Natural killer cell (primary cell): ENCODE measurements around the gene OLR1. TPM values are rescaled to one million over a fixed set of nuclear protein-coding genes. Genes with fewer than 3 reads are reported as not detected.

Source experiments
- ATAC-seq, 3 donors: fragments of 150-1000 bp in 2 of 3; fragments of 200-7000 bp in 1 of 3; cut with Tn5 transposase; 1 replicate in 1 of 3; 2 replicates in 2 of 3; pipeline ENCODE4 v1.10.0; 2021; ENCODE audit warnings: mild to moderate bottlenecking in 2 of 3, moderate library complexity in 2 of 3
- DNase-seq, 2 donors: peaks; one replicate each; pipeline versions ENCODE4 v3.0.0 to v3.0.0-alpha.2; 2013 to 2021; ENCODE audit warnings: mixed read lengths in 1 of 2
- H3K27ac ChIP-seq: one replicate; pipeline ENCODE4 v1.5.1; 2013; ENCODE audit warnings: mild to moderate bottlenecking, low read length
- H3K27me3 ChIP-seq: one replicate; pipeline ENCODE4 v1.6.1; 2013; ENCODE audit warnings: low read length; ENCODE audit not compliant: control insufficient read depth, insufficient read depth
- H3K36me3 ChIP-seq: one replicate; pipeline ENCODE4 v1.6.1; 2013; ENCODE audit warnings: low read length; ENCODE audit not compliant: control insufficient read depth, insufficient read depth
- H3K4me1 ChIP-seq: one replicate; pipeline ENCODE4 v1.6.1; 2013; ENCODE audit warnings: low read length; ENCODE audit not compliant: control insufficient read depth, insufficient read depth
- H3K4me3 ChIP-seq: one replicate; pipeline ENCODE4 v1.5.1; 2013; ENCODE audit warnings: low read length
- H3K9me3 ChIP-seq: one replicate; pipeline ENCODE4 v1.6.1; 2013; ENCODE audit warnings: low read length; ENCODE audit not compliant: control insufficient read depth, insufficient read depth
- H3K27ac Mint-ChIP-seq, 2 donors: one replicate each; pipeline ENCODE4 v1.8.0; 2022; ENCODE audit warnings: mild to moderate bottlenecking in 2 of 2, mixed read lengths in 2 of 2, moderate library complexity in 1 of 2
- H3K27me3 Mint-ChIP-seq, 2 donors: one replicate each; pipeline ENCODE4 v1.8.0; 2022; ENCODE audit warnings: low read depth in 2 of 2, mixed read lengths in 2 of 2
- H3K36me3 Mint-ChIP-seq: one replicate; pipeline ENCODE4 v1.8.0; 2022; ENCODE audit warnings: mixed read lengths
- H3K4me1 Mint-ChIP-seq, 2 donors: one replicate each; pipeline ENCODE4 v1.8.0; 2022; ENCODE audit warnings: mixed read lengths in 2 of 2
- H3K4me3 Mint-ChIP-seq: one replicate; pipeline ENCODE4 v1.8.0; 2022; ENCODE audit warnings: mild to moderate bottlenecking, moderate library complexity, mixed read lengths
- H3K9me3 Mint-ChIP-seq, 2 donors: one replicate each; pipeline ENCODE4 v1.8.0; 2022; ENCODE audit warnings: mixed read lengths in 2 of 2
- WGBS: methylation state at CpG from one replicate; pipeline ENCODE4 v1.1.7; 2013; ENCODE audit warnings: missing lambda C conversion rate; ENCODE audit not compliant: insufficient coverage; 5-methylcytosine and 5-hydroxymethylcytosine counted together
- intact Hi-C: fragments of 100-400 bp; cut with micrococcal nuclease; formaldehyde crosslinking; loops from one replicate; pipeline ENCODE4 v1.14.2; 2022
- total RNA-seq, 4 donors: library from RNA; stranded (reverse); fragments of 120-200 nt in 1 of 4; gene quantifications; one replicate each; pipeline versions ENCODE4 v1.2.3 to v1.2.4, GENCODE V29; 2013 to 2022
- TF ChIP-seq, protein P1 (sequence below): fragments of 200-600 bp; IDR thresholded peaks from one replicate; pipeline ENCODE4 v1.8.0; 2022; ENCODE audit warnings: antibody characterized with exemption

Gene OLR1
- total RNA-seq, 3 donors from 2014 or later (not counting 1 experiment from before 2014, with no cell fraction given): 2.3 to 3.1 TPM; not detected in 1

DNA sequence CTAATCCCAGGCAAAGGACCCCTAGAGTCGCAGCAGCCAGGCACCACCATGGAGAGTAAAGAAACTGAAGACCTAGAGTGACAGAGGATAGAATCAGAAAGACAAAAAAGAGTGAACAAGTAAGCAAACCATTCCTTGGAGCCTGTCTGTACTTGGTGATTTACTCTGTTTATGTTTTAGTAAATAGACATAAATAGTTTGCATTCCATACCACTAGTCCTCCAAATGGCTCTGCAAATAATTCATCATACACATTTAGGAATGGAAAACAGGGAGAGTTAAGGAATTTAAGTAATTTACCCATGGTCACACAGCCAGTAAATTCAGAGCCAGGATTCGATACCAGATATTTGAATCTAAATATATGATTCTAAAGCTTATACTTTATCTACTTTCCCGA, 2.8 kb downstream of the OLR1 start:
- H3K27me3 Mint-ChIP-seq: peaks cover 19 to 32% of the 10 kb centered on the region in 2 donors
- H3K4me3 Mint-ChIP-seq: no peak overlapping the region
- Histone ChIP-seq H3K9me3 (no peaks in the 10 kb centered on the region), H3K36me3 (no peaks in the 10 kb centered on the region), H3K27ac (no peak overlapping the region), H3K4me1 (peaks cover 3% of the 10 kb centered on the region), H3K4me3 (no peak overlapping the region), H3K27me3 (no peaks in the 10 kb centered on the region)
- H3K36me3 Mint-ChIP-seq: no peaks in the 10 kb centered on the region
- 86% methylated on average over 2 of the region's 3 CpGs for WGBS
- TF ChIP-seq, protein P1, sequence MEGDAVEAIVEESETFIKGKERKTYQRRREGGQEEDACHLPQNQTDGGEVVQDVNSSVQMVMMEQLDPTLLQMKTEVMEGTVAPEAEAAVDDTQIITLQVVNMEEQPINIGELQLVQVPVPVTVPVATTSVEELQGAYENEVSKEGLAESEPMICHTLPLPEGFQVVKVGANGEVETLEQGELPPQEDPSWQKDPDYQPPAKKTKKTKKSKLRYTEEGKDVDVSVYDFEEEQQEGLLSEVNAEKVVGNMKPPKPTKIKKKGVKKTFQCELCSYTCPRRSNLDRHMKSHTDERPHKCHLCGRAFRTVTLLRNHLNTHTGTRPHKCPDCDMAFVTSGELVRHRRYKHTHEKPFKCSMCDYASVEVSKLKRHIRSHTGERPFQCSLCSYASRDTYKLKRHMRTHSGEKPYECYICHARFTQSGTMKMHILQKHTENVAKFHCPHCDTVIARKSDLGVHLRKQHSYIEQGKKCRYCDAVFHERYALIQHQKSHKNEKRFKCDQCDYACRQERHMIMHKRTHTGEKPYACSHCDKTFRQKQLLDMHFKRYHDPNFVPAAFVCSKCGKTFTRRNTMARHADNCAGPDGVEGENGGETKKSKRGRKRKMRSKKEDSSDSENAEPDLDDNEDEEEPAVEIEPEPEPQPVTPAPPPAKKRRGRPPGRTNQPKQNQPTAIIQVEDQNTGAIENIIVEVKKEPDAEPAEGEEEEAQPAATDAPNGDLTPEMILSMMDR: no peak
- no peak overlapping the region for H3K27ac Mint-ChIP-seq
- intact Hi-C loops: no loop called here
- ATAC-seq (no peak), DNase-seq (no peak)
- no peaks in the 10 kb centered on the region for H3K4me1 Mint-ChIP-seq
- no peaks in the 10 kb centered on the region for H3K9me3 Mint-ChIP-seq

DNA sequence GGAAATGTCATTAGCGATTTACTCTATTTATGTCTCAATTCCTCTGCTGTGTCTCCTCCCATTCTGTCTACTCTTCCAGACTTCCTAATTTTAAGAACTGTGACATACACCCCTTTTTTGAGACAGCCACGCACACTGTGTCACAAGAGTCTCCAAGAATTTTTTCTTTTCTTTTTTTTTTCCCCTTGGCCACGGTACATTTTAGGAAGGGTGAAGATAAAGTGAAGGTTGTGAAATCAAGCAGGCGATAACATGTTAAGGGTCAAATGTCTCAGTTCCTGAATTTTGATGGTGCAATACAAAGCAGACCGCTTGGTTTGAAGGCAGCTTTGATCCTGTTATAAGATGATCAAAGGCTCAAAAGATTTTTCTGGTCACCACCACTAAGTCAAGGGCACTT, 4.3 kb downstream of the OLR1 start:
- no peak for DNase-seq
- ATAC-seq: peak in 2 of 3 donors; percentile 15 to 35
- Mint-ChIP-seq H3K4me1 (no peaks in the 10 kb centered on the region), H3K27ac (no peak overlapping the region), H3K9me3 (no peaks in the 10 kb centered on the region), H3K36me3 (no peaks in the 10 kb centered on the region), H3K27me3 (peaks cover 18 to 27% of the 10 kb centered on the region in 2 donors), H3K4me3 (no peak overlapping the region)
- 62% methylated on average over 4 of the region's 5 CpGs for WGBS
- TF ChIP-seq, protein P1: no peak
- Histone ChIP-seq H3K27ac (no peak overlapping the region), H3K9me3 (no peaks in the 10 kb centered on the region), H3K36me3 (no peaks in the 10 kb centered on the region), H3K4me3 (no peak overlapping the region), H3K27me3 (no peaks in the 10 kb centered on the region), H3K4me1 (peaks cover 3% of the 10 kb centered on the region)
- intact Hi-C loops: no loop called here

DNA sequence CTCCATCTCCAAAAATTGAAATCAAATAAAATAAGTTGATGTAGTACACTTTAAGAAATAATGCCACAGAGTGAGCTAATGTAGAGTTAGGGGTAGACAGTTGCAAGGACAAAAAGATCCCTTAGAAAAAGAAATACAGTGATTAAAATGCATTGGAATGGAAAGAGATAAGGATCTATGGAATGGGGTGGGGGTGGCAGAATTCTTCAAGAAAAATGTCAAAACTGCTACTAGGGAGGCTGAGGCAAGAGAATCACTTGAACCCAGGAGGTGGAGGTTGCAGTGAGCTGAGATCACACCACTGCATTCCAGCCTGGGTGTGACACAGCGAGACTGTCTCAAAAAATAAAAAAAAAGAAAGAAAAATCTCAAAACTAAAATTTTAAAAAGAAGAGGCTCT, 6.5 kb downstream of the OLR1 start:
- Mint-ChIP-seq H3K4me3 (no peak overlapping the region), H3K36me3 (no peaks in the 10 kb centered on the region), H3K27me3 (peaks cover 5% of the 10 kb centered on the region in 2 donors), H3K4me1 (no peaks in the 10 kb centered on the region), H3K27ac (no peak overlapping the region), H3K9me3 (no peaks in the 10 kb centered on the region)
- no peaks in the 10 kb centered on the region for H3K36me3 ChIP-seq
- H3K4me3 ChIP-seq: no peak overlapping the region
- no peak overlapping the region for H3K27ac ChIP-seq
- TF ChIP-seq, protein P1: no peak
- ATAC-seq (no peak), DNase-seq (no peak)
- WGBS: no CpG with 5 or more reads among the region's 1 CpG
- H3K4me1 ChIP-seq: peaks cover 3% of the 10 kb centered on the region
- H3K27me3 ChIP-seq: no peaks in the 10 kb centered on the region
- H3K9me3 ChIP-seq: no peaks in the 10 kb centered on the region
- intact Hi-C loops: no loop called here

DNA sequence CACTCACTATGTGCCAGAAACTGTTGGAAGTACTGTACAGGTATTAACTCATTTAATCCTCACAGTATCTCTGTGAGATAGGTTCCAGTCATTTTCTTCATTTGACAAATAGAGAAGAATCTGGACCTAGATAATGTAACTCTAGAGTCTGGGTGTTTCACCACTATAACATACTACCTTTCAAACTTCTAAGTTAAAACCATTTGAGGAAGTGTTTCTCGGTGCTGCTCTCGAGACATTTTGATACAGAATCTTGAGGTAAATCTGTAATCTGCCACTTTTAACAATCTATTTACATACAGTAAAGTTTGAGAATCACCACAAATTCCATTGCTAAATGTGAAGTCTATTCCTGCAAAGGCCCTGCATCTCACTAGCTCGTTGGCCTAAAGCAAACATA, 8.8 kb downstream of the OLR1 start:
- Histone ChIP-seq H3K27ac (no peak overlapping the region), H3K9me3 (no peaks in the 10 kb centered on the region), H3K4me3 (no peak overlapping the region), H3K27me3 (no peaks in the 10 kb centered on the region), H3K4me1 (peaks cover 3% of the 10 kb centered on the region), H3K36me3 (no peaks in the 10 kb centered on the region)
- DNase-seq: no peak
- no peak overlapping the region for H3K4me3 Mint-ChIP-seq
- TF ChIP-seq, protein P1: no peak
- no peak for ATAC-seq
- H3K27ac Mint-ChIP-seq: no peak overlapping the region
- H3K27me3 Mint-ChIP-seq: peaks cover 0 to 9% of the 10 kb centered on the region in 2 donors
- H3K4me1 Mint-ChIP-seq: no peaks in the 10 kb centered on the region
- no peaks in the 10 kb centered on the region for H3K9me3 Mint-ChIP-seq
- WGBS: 32% methylated on average over 3 of the region's 3 CpGs
- H3K36me3 Mint-ChIP-seq: no peaks in the 10 kb centered on the region
- intact Hi-C loops: no loop called here
